CD4-positive, alpha-beta T cell treated with Interleukin-4 for 4 hours (primary cell): ENCODE data around the gene ZBTB45.
"Not testable (repeated sequence)": the region's sequence is repeated elsewhere in the genome, so short reads cannot be mapped to it uniquely, and the experiment has no call there.

Source experiments
- DNase-seq: peaks from one replicate; pipeline ENCODE4 v3.0.0-alpha.2; 2020

ZBTB45 gene

GRCh38 chr19:58474291-58474996, 45.2 kb downstream of the ZBTB45 start:
- no peak for DNase-seq

GRCh38 chr19:58473775-58474174, 45.8 kb downstream of the ZBTB45 start:
- DNase-seq = no peak

GRCh38 chr19:58471736-58472135, 47.9 kb downstream of the ZBTB45 start:
- no peak for DNase-seq

DNA sequence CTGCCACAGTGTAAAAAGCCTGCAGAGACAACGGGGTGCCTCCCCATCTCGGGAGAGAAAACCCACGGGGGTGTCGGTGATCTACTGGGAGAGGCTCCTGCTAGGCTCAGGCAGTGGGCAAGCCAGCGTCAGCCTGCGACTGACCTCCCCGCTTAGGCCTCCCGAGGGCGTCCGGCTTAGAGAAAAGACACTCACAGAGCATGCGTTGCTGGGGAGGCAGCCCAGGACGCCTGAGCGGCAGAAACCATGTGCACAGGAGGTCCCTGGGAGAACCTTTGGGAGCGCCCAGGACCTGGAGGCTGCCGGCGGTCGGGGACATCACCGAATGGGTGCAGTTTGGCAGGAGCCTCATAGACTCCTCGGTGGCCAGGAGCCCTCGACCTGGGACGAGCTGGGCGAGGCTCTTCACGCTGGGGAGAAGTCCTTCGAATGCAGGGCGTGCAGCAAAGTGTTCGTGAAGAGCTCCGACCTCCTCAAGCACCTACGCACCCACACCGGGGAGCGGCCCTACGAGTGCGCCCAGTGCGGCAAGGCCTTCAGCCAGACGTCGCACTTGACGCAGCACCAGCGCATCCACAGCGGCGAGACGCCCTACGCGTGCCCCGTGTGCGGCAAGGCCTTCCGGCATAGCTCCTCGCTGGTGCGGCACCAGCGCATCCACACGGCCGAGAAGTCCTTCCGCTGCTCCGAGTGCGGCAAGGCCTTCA, 48.6 kb downstream of the ZBTB45 start:
- not testable (repeated sequence) for DNase-seq

GRCh38 chr19:58469241-58470013, 50.2 kb downstream of the ZBTB45 start:
- no peak for DNase-seq

DNA sequence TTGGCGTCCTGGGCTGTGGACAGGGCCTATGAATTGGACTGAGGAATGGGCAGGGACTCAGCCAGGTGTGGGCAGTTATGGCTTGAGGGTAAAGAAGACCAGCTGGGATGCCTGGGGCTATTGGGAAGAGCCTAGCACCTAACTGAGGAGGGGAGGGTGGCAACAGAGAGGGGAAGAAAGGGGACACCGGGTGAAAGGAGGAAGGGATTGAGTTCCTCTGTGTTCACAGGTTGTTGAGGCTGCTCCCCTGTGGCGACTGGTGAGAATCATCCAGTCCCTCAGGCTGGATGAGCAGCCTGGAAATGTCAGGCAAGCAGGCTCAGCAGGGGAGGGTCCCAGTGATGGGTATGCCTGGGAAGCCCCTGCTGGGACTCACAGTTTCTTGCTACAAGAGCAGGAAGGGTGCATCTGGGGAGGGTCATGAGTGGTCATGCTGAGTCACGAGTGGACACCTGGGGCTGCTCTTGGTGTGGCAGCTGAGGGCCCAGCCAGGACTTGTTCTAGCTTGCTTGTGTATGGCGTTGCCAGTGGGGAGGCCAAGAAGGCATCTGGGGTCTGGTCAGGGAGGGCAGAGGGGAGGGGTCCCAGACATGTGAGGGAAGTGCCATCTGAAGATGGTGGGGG, 51.3 kb downstream of the ZBTB45 start:
- DNase-seq = no peak

- DNase-seq = peak; percentile 95
Measured at GRCh38 chr19:58466760-58467589, 52.6 kb downstream of the ZBTB45 start, which contains the start of gene ZNF324. ZNF324 (plus strand) TSS chr19:58467080; CDS start chr19:58469186, 2,106 bp downstream.

DNA sequence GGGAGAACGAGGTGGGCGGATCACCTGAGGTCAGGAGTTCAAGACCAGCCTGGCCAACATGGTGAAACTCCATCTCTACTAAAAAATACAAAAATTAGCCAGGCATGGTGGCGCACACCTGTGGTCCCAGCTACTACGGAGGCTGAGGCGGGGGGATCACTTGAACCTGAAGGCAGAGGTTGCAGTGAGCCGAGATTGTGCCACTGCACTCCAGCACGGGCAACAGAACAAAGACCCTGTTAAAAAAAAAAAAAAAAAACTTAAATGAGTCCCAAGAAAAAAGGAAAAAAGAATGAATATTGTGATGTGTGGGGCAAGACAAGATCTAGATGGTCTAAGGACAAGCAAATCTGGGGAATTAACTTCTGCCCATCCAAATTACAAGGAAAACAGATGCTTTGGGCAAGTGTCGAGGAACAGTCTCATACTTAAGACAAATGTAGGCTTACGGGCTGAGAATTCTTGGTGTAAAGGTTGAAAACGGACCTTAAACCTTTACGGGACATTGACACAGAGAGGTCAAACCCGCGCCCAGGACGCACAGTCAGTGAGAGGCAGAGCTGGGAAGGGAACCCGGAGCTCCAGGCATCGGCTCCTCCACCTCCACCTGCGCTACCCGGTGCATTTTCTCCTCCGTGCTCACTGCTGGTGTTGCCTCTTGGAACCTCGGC, 53.4 kb downstream of the ZBTB45 start:
- no peak for DNase-seq
